Naive thymus-derived CD4-positive, alpha-beta T cell (primary cell): ENCODE results near the gene PHACTR1. TPM values are rescaled to one million over a fixed set of nuclear protein-coding genes. Genes with fewer than 3 reads are reported as not detected.
A peak's percentile ranks its signal among the peaks of the same experiment; 100 is the strongest.

Source experiments
- ATAC-seq: fragments of 150-1000 bp; cut with Tn5 transposase; 2 replicates; pipeline ENCODE4 v1.10.0; 2021; ENCODE audit warnings: mild to moderate bottlenecking, moderate library complexity
- CTCF ChIA-PET: fragments of 350-600 bp; sonication (Branson Sonifier 250); formaldehyde crosslinking; loops from one replicate; lab custom pipeline; 2021; ENCODE audit warnings: antibody characterized with exemption; lab: Charles Lee
- POLR2A ChIA-PET: fragments of 350-600 bp; sonication (Branson Sonifier 250); formaldehyde crosslinking; loops from one replicate; lab custom pipeline; 2021; ENCODE audit warnings: antibody characterized with exemption, inconsistent platforms; lab: Charles Lee
- DNase-seq, 9 donors: peaks; one replicate each; pipeline versions ENCODE4 v3.0.0 to v3.0.0-alpha.2; 2020 to 2022; ENCODE audit warnings: mixed read lengths in 1 of 9
- H3K27ac ChIP-seq: one replicate; pipeline ENCODE4 v1.7.0; 2013; ENCODE audit warnings: mild to moderate bottlenecking, low read depth, low read length, moderate library complexity
- H3K27me3 ChIP-seq, 2 donors: one replicate each; pipeline ENCODE4 v1.7.0; 2013; ENCODE audit warnings: low read length in 2 of 2, mild to moderate bottlenecking in 2 of 2, moderate library complexity in 2 of 2; ENCODE audit not compliant: control insufficient read depth in 2 of 2, insufficient read depth in 2 of 2
- H3K36me3 ChIP-seq, 3 experiments: 1 replicate in 2 of 3; 2 replicates in 1 of 3; pipeline ENCODE4 v1.7.0; 2013; ENCODE audit warnings: low read length in 3 of 3, mild to moderate bottlenecking in 3 of 3, moderate library complexity in 1 of 3; ENCODE audit not compliant: insufficient read depth in 3 of 3, control insufficient read depth in 2 of 3
- H3K4me1 ChIP-seq, 2 donors: one replicate each; pipeline ENCODE4 v1.7.0; 2013; ENCODE audit warnings: low read length in 2 of 2, mild to moderate bottlenecking in 2 of 2, moderate library complexity in 1 of 2; ENCODE audit not compliant: control insufficient read depth in 2 of 2, insufficient read depth in 2 of 2
- H3K4me3 ChIP-seq: 2 replicates; pipeline ENCODE4 v1.7.0; 2013; ENCODE audit warnings: mild to moderate bottlenecking, low read length
- H3K9me3 ChIP-seq, 3 experiments: 1 replicate in 2 of 3; 2 replicates in 1 of 3; pipeline ENCODE4 v1.7.0; 2013; ENCODE audit warnings: low read length in 3 of 3; ENCODE audit not compliant: control insufficient read depth in 2 of 3
- H3K27ac Mint-ChIP-seq, 9 donors: one replicate each; pipeline ENCODE4 v1.8.0; 2020 to 2022; ENCODE audit warnings: mixed read lengths in 9 of 9, mild to moderate bottlenecking in 8 of 9, moderate library complexity in 5 of 9, inconsistent platforms in 2 of 9
- H3K27me3 Mint-ChIP-seq, 5 donors: one replicate each; pipeline ENCODE4 v1.8.0; 2021 to 2022; ENCODE audit warnings: mixed read lengths in 5 of 5, mild to moderate bottlenecking in 1 of 5
- H3K36me3 Mint-ChIP-seq, 5 donors: one replicate each; pipeline ENCODE4 v1.8.0; 2020 to 2022; ENCODE audit warnings: mixed read lengths in 5 of 5, mild to moderate bottlenecking in 3 of 5, inconsistent platforms in 1 of 5
- H3K4me1 Mint-ChIP-seq, 7 donors: one replicate each; pipeline ENCODE4 v1.8.0; 2020 to 2022; ENCODE audit warnings: mixed read lengths in 7 of 7, mild to moderate bottlenecking in 3 of 7, inconsistent platforms in 1 of 7
- H3K4me3 Mint-ChIP-seq, 10 donors: one replicate each; pipeline ENCODE4 v1.8.0; 2020 to 2022; ENCODE audit warnings: mild to moderate bottlenecking in 10 of 10, mixed read lengths in 10 of 10, moderate library complexity in 6 of 10, inconsistent platforms in 2 of 10
- H3K9me3 Mint-ChIP-seq, 11 donors: one replicate each; pipeline ENCODE4 v1.8.0; 2020 to 2022; ENCODE audit warnings: mixed read lengths in 11 of 11, mild to moderate bottlenecking in 4 of 11, inconsistent platforms in 1 of 11, moderate library complexity in 1 of 11
- intact Hi-C, 2 donors: fragments of 100-400 bp; cut with micrococcal nuclease; formaldehyde crosslinking; loops; one replicate each; pipeline ENCODE4 v1.15.1; 2023
- polyA plus RNA-seq, 2 donors: library from polyadenylated mRNA; unstranded; fragments of 300-500 nt; fragmentation: Illumina TruSeq; gene quantifications; one replicate each; pipeline ENCODE4 v1.2.3, GENCODE V29; 2021
- total RNA-seq, 6 experiments: library from RNA in 5 of 6; stranded (reverse) in 5 of 6; gene quantifications; 1 replicate in 5 of 6; 2 replicates in 1 of 6; pipeline ENCODE4 v1.2.3 and lab custom pipeline; 2021 to 2026

Gene PHACTR1
- total and polyA plus RNA-seq, 7 experiments from 2014 or later = 0.18 to 43.1 (median 0.62) TPM

DNA sequence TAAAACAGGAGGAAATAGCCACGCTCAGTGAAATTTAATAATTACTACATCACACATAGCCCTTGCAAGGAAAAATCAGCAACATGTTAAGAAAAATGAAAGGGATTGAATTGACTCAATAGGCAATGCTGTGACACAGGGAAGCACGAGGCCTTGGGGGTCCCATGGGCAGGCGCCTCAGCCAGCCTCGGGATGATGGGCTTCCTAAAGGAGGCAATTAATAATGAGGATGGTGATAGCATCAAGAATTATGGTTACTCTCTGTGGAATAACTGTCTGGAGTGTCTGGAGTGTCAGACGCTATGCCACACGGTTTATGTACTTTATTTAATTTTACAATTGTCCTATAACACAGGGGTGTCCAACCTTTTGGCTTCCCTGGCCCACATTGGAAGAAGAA lies 481.6 kb downstream of the PHACTR1 start:
- H3K27me3 ChIP-seq = no peaks in the 10 kb centered on the region
- H3K27me3 Mint-ChIP-seq = peaks cover 0 to 6% (median 3%) of the 10 kb centered on the region in 5 donors
- H3K9me3 ChIP-seq = no peaks in the 10 kb centered on the region
- H3K4me3 Mint-ChIP-seq = no peak overlapping the region
- H3K27ac ChIP-seq = no peak overlapping the region
- DNase-seq (no peak), ATAC-seq (no peak)
- no peaks in the 10 kb centered on the region for H3K4me1 Mint-ChIP-seq
- POLR2A ChIA-PET = no interaction called here
- H3K4me3 ChIP-seq = no peak overlapping the region
- H3K36me3 Mint-ChIP-seq = no peaks in the 10 kb centered on the region
- no peaks in the 10 kb centered on the region for H3K36me3 ChIP-seq
- intact Hi-C loops = no loop called here
- H3K9me3 Mint-ChIP-seq = no peaks in the 10 kb centered on the region
- H3K27ac Mint-ChIP-seq = no peak overlapping the region
- H3K4me1 ChIP-seq = no peaks in the 10 kb centered on the region
- CTCF ChIA-PET = no interaction called here

DNA sequence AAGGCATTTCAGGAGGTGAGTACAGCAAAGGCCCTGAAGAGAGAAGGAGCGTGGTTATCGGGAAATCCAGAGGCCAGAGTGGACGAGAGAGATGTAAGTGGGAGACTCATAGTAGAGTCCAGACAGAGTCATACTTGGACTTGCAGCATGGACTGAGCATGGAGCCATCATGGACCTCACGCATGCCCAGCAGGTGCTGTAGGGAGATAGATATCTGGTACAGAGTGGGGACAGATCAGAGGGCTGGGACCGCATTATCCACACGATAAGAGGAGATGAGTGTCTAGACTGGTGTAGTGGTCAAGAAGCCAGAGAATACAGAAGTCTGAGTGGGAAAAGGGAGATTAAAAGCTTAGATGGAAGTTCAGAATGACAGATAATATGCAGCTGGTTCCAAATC lies 484.8 kb downstream of the PHACTR1 start:
- H3K27ac Mint-ChIP-seq = no peak overlapping the region
- ChIA-PET CTCF (no interaction called here), POLR2A (no interaction called here)
- H3K27ac ChIP-seq = no peak overlapping the region
- peaks cover 0 to 3% (median 0%) of the 10 kb centered on the region in 11 donors for H3K9me3 Mint-ChIP-seq
- no peaks in the 10 kb centered on the region for H3K36me3 Mint-ChIP-seq
- no peaks in the 10 kb centered on the region for H3K36me3 ChIP-seq
- peaks cover 0 to 2% (median 0%) of the 10 kb centered on the region in 7 donors for H3K4me1 Mint-ChIP-seq
- H3K27me3 ChIP-seq = no peaks in the 10 kb centered on the region
- H3K9me3 ChIP-seq = no peaks in the 10 kb centered on the region
- no peak for DNase-seq
- H3K4me3 Mint-ChIP-seq = no peak overlapping the region
- H3K4me3 ChIP-seq = no peak overlapping the region
- H3K4me1 ChIP-seq = no peaks in the 10 kb centered on the region
- intact Hi-C loops = no loop called here
- no peak for ATAC-seq
- H3K27me3 Mint-ChIP-seq = peaks cover 0 to 2% (median 0%) of the 10 kb centered on the region in 5 donors

DNA sequence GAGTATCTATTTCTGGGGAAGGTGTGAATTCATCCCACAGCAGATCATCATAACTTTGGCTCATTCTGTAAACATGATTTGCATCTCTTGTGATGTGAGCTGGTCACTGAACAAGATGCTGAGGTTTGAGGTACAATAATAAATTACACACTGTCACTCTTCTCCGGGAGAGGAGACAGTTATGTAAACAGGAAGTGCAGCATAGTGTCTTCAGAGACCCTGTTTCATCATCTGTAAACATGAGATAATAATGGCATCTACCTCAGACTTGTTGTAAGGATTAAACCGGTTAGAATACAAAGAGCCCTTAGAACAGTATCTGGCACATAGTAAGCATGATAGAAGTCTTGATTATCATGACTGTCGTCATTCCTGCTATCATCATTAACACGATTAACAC lies 486.6 kb downstream of the PHACTR1 start:
- no peak overlapping the region for H3K27ac ChIP-seq
- Mint-ChIP-seq H3K36me3 (no peaks in the 10 kb centered on the region), H3K9me3 (peaks cover 0 to 3% (median 0%) of the 10 kb centered on the region in 11 donors), H3K4me3 (no peak overlapping the region), H3K27me3 (peaks cover 0 to 2% (median 0%) of the 10 kb centered on the region in 5 donors), H3K27ac (no peak overlapping the region), H3K4me1 (peaks cover 0 to 2% (median 0%) of the 10 kb centered on the region in 7 donors)
- intact Hi-C loops = no loop called here
- POLR2A ChIA-PET = no interaction called here
- ATAC-seq = peak; percentile 22
- H3K4me3 ChIP-seq = no peak overlapping the region
- no peaks in the 10 kb centered on the region for H3K9me3 ChIP-seq
- H3K4me1 ChIP-seq = no peaks in the 10 kb centered on the region
- no peak for DNase-seq
- CTCF ChIA-PET = no interaction called here
- H3K27me3 ChIP-seq = no peaks in the 10 kb centered on the region
- H3K36me3 ChIP-seq = no peaks in the 10 kb centered on the region

DNA sequence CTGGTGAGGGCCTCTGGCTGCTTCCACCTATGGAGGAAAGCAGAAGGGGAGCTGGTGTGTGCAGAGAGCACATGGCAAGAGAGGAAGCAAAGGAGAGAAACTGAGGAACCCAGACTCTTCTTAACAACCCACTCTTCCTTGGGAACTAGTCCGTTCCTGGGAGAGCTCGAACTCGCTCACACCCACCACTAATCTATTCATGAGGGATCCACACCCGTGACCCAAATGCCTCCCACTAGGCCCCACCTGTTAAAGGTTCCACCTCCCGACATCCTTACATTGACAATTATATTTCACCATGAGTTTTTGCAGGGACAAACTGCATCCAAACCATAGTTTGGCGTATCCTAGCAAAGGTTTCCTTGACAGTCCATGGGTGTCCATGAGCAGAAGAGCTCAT lies 488.5 kb downstream of the PHACTR1 start:
- Mint-ChIP-seq H3K4me3 (no peak overlapping the region), H3K36me3 (no peaks in the 10 kb centered on the region), H3K27ac (no peak overlapping the region), H3K27me3 (peaks cover 0 to 6% (median 0%) of the 10 kb centered on the region in 5 donors), H3K4me1 (peaks cover 0 to 2% (median 0%) of the 10 kb centered on the region in 7 donors), H3K9me3 (peaks cover 0 to 3% (median 0%) of the 10 kb centered on the region in 11 donors)
- no peaks in the 10 kb centered on the region for H3K9me3 ChIP-seq
- H3K27me3 ChIP-seq = no peaks in the 10 kb centered on the region
- ChIA-PET CTCF (no interaction called here), POLR2A (no interaction called here)
- H3K27ac ChIP-seq = no peak overlapping the region
- H3K4me3 ChIP-seq = no peak overlapping the region
- no peak for DNase-seq
- no peaks in the 10 kb centered on the region for H3K36me3 ChIP-seq
- intact Hi-C loops = no loop called here
- no peaks in the 10 kb centered on the region for H3K4me1 ChIP-seq
- no peak for ATAC-seq

DNA sequence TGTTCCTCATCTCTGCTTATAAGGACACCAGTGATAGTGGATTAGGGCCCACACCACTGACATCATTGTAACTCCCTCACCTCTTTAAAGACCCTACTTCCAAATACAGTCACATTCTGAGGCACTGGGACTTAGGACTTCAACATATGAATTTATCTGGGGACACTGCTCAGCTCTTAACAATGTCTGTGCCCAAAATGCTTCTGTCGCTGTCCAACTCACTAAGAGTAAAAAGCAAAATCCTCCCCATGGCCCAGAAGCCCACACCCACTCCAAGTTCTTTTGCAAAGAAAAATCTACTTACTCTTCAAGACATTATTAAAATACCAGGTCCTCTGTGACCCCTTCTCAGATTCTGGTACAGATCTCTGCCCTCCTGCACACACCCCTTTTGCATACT lies 495.5 kb downstream of the PHACTR1 start:
- H3K27me3 Mint-ChIP-seq = peaks cover 0 to 24% (median 10%) of the 10 kb centered on the region in 5 donors
- no peak for ATAC-seq
- H3K4me3 Mint-ChIP-seq = no peak overlapping the region
- no peaks in the 10 kb centered on the region for H3K36me3 Mint-ChIP-seq
- H3K9me3 Mint-ChIP-seq = peaks cover 0 to 4% (median 0%) of the 10 kb centered on the region in 11 donors
- Histone ChIP-seq H3K27ac (no peak overlapping the region), H3K27me3 (no peaks in the 10 kb centered on the region), H3K4me1 (no peaks in the 10 kb centered on the region), H3K9me3 (no peaks in the 10 kb centered on the region), H3K36me3 (no peaks in the 10 kb centered on the region), H3K4me3 (no peak overlapping the region)
- H3K27ac Mint-ChIP-seq = no peak overlapping the region
- POLR2A ChIA-PET = no interaction called here
- intact Hi-C loops = no loop called here
- CTCF ChIA-PET = no interaction called here
- H3K4me1 Mint-ChIP-seq = peaks cover 0 to 9% (median 6%) of the 10 kb centered on the region in 7 donors
- no peak for DNase-seq

DNA sequence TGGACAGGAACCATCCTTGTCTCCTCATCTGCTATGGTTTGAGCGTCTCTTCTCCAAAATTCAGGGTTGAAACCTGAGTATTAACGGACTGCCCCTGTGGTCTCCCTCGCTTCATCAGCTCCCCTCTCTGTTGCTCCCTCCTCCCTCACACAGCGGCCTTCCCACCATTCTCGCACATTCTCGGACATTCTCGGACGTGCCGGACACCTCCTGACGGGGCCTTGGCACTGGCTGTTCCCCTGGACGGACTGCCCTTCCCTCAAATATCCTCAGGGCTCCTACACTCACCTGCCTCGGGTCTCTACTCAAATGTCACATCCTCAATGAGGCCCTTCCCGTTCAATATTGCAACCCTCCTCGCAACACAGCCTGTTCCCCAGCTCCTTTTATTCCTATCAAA lies 496.0 kb downstream of the PHACTR1 start:
- H3K36me3 Mint-ChIP-seq = no peaks in the 10 kb centered on the region
- Histone ChIP-seq H3K4me3 (no peak overlapping the region), H3K4me1 (no peaks in the 10 kb centered on the region), H3K9me3 (no peaks in the 10 kb centered on the region), H3K27me3 (no peaks in the 10 kb centered on the region), H3K36me3 (no peaks in the 10 kb centered on the region), H3K27ac (no peak overlapping the region)
- H3K27ac Mint-ChIP-seq = no peak overlapping the region
- peaks cover 0 to 13% (median 10%) of the 10 kb centered on the region in 7 donors for H3K4me1 Mint-ChIP-seq
- ATAC-seq (no peak), DNase-seq (no peak)
- no peak overlapping the region for H3K4me3 Mint-ChIP-seq
- H3K9me3 Mint-ChIP-seq = peaks cover 0 to 4% (median 0%) of the 10 kb centered on the region in 11 donors
- POLR2A ChIA-PET = no interaction called here
- intact Hi-C loops = no loop called here
- CTCF ChIA-PET = no interaction called here
- H3K27me3 Mint-ChIP-seq = peaks cover 0 to 24% (median 10%) of the 10 kb centered on the region in 5 donors

DNA sequence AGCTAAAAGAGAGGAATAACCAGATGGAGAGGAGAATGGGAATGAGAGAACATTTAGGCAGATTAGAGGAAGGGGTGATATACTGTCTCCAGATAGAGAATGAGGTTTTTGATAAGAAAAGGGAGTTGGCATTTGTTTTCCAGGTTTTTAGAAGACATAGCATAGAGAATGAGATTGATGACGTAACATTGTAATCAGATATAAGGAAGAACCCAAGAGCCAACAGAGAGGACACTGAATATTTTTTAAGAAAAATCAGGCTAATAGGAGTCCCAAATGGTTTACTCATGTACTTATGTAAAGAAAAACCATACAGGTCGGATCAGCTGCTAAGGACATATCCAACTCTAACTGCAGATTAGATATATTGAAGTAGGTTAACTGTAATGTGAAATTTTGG lies 498.8 kb downstream of the PHACTR1 start:
- CTCF ChIA-PET = no interaction called here
- ATAC-seq = no peak

More for the DNA sequence above, 498.8 kb downstream of the PHACTR1 start:
- no peak overlapping the region for H3K4me3 ChIP-seq
- no peak for DNase-seq
- Mint-ChIP-seq H3K4me3 (no peak overlapping the region), H3K9me3 (peaks cover 0 to 4% (median 0%) of the 10 kb centered on the region in 11 donors), H3K36me3 (no peaks in the 10 kb centered on the region), H3K27ac (no peak overlapping the region), H3K4me1 (peaks cover 0 to 17% (median 10%) of the 10 kb centered on the region in 7 donors), H3K27me3 (peaks cover 0 to 29% (median 10%) of the 10 kb centered on the region in 5 donors)
- intact Hi-C loops = no loop called here
- H3K27ac ChIP-seq = no peak overlapping the region
- no peaks in the 10 kb centered on the region for H3K9me3 ChIP-seq
- H3K4me1 ChIP-seq = no peaks in the 10 kb centered on the region
- POLR2A ChIA-PET = no interaction called here
- H3K36me3 ChIP-seq = no peaks in the 10 kb centered on the region
- H3K27me3 ChIP-seq = no peaks in the 10 kb centered on the region
